ENCODE measurements around the gene MRPL24.
A peak's percentile ranks its signal among the peaks of the same experiment; 100 is the strongest.
"Not testable (repeated sequence)": the region's sequence is repeated elsewhere in the genome, so short reads cannot be mapped to it uniquely, and the experiment has no call there.

Gene MRPL24

DNA sequence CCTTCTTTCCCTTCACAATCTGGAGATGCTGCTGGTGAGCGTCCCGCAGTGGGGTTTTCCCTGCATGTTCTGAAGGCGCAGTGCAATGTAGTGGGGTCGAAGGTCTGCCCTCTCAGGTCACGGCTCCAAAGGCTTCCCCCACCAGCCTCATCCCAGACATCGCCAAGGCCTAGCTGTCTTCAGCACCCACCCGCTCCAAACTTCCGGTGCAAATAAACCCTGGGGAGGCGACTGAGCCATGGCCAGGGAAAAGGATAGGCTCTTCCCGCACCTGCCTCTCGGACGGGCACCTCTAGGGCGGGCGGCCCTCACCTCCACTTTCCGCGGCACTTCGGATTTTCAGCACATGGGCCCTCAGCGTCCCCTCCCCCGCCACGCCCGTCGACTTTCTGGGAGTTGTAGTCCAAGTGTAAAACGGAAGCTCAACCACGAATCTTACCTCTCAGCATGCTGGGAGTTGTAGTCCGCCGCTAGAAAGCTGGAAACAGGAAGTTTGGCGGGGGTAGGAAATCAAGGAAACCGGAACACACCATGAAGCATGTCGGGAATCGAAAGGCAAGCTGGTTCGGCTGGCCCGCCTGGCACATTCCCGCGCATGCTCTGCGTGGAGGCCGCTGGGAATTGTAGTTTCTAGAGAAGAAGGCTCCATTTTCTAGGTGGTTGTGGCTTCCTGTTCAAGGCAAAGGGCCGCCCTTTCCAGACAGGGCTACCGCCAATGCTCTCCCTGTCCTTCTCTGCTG lies at the start of gene MRPL24:
TSS of gene MRPL24 (minus strand) at position 348 of the 740 bp plus-strand sequence. CDS start 2,384 bp downstream, outside the sequence.
- peak; percentile 99 for DNase-seq

DNA sequence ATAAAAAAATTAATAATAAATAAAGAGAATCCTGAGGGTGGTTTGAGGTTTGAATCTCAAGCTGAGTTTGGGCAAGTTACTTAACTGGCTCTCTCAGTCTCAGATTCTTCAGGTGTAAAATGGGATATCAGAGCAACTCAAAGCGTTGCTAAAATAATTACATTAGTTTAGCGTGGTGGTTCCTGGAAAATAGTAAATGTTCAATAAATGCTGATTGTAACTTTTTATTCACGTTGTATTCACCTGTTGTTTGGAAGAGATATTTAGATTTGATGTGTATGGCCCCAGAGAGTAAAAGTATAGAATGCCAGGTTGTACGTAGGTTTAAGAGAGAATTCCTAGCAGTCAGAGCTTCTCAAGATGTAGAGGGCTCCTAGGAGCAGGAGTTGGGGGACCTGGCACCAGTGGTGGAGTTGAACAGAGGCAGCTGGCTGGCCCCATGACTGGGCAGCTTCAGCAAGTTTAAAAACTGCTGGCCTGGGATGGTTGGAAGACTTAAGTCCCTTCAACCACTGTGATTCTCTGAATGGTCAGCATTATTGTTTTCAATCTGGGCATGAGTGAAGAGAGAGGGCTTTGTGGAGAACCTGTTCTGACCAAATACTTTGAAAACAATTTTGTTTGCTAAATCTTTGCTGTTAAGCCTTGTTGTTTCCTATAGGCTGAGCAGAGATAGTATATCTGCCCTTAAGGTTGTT lies 48.9 kb upstream of the MRPL24 start:
- no peak for DNase-seq

DNA sequence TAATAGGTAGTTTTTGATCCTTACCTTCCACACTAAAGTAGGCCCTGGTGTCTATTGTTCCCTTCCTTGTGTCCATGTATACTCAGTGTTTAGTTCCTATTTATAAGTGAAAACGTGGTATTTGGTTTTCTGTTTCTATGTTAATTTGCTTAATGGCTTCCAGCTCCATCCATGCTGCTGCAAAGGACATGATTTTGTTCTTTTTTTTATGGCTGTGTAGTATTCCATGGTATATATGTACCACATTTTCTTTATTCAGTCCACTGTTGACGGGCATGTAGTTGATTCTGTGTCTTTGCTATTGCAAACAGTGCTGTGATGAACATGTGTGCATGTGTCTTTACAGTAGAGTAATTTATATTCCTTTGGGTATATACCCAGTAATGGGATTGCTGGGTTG lies 47.2 kb upstream of the MRPL24 start:
- no peak for DNase-seq

DNA sequence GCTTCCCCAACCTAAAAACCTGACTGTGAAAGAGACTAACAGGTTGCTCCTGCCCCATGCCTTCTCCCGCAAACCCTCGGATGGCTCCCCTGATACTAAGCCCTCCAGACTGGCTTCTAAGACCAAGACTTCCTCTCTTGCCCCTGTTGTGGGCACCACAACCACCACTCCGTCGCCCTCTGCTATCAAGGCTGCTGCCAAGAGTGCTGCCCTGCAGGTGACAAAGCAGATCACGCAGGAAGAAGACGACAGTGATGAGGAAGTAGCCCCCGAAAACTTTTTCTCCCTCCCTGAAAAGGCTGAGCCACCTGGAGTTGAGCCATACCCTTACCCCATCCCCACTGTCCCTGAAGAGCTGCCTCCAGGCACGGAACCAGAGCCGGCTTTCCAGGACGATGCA lies 45.8 kb upstream of the MRPL24 start:
- no peak for DNase-seq

DNA sequence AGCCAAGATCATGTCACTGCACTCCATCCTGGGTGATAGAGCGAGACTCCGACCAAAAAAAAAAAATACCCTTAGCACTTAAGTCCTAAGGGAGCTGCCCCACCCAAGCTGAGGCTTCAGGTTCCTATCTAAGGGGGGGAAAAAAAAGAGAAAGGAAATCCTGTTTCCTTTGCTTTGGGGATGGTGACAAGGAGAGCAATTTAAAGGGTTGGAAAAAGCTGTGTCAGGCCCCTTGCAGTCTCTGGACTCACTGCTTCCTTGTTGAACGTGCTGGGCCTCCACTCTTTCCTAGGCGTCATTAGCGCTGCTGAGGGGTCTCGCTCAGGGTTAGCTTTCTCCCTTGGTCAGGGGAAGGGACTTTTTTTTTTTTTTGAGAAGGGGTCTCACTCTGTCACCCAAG lies 44.6 kb upstream of the MRPL24 start:
- no peak for DNase-seq

DNA sequence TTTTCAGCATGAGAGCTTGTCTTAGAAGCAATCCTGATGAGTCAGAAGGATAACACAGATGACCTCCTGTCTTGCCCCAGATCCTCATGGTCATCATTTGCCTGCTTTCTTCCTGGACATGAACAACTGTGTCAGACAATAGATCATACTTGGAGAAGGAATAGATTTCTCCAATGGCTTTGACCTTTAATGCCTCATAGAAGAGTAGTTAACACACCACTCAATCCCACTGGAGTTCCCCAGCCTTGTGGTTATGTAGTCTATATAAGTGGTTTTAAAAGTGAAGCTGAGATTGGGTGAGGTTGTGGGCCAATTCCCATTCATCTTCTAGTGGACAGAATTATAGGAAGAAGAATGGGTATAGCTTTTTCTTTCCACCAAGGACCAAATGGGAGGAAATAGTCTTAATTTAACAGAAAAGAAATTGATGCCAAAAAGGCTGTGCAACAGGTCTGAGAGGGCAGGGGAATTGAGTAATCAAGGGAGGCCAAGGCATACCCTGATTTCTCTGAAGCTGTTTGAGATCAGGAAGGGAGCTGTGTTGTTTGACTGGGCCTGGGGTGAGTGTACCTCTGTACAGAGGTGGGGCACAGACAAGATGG lies 40.8 kb upstream of the MRPL24 start:
- DNase-seq = peak; percentile 69

DNA sequence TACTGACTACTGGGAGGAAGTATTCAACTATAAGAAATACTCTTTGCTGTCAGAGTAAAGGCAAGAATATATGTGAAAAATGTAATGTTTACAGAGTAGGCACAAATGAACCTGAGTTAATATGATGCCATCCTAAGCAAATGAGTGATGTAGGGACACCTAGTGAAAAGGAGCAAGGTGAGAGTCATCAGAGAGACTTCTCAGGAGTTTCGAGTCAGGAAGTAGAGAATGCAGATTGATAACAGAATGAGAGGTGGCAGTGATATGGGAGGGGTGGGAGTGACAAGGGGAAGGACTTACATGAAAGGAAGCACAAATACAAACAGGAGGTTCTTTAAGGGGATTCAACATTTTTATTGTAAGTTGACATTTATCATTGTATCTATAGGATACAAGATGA lies 36.7 kb upstream of the MRPL24 start:
- DNase-seq = no peak

DNA sequence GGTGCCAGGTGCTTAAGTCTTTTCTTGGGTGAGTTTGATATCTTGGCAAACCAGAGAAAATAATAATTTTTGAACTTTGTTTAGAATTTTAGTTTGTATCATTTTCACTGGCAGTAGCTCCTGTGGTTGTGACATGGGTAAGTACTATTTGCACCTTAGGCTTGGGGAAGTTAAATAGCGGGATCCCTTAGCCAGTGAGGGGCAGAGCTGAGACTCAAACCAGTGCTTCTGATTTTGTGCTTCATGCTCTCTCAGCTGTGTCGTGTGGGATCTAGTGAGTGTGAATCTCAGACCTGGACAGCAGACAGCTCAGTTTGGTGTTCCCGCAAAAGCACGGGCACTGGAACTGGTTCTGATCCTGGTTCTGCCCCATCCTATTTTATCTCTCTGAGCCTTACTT lies 36.1 kb upstream of the MRPL24 start:
- DNase-seq = no peak

DNA sequence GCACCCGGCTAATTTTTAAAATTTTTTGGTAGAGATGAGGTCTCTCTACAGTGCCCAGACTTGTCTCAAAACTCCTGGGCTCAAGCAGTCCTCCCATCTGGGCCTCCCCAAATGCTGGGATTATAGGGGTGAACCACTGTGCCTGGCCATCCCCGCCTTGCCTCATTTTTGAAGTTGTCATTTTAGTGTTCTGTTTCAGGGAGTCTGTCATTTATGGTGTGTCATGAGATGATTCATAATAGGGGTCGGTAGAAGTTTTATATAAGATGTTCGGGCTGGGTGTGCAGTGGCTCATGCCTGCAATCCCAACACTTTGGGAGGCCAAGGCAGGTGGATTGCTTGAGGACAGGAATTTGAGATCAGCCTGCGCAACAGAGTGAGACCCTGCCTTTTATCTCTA lies 34.9 kb upstream of the MRPL24 start:
- DNase-seq = no peak

DNA sequence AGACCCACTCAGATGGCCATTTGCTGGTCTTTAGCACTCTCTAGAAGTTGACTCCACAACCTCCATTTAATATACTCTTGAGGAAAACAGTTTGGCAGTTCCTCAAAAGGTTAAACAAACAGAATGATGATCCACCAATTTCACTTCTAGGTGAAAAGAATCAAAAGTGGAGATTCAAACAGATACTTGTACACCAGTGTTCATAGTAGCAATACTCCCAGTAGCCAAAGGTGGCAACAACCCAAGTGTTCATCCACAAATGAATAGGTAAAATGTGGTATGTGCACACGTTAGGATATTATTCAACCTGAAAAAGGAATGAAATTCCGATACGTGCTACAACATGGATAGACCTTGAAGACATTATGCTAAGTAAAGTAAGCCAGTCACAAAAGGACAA lies 32.7 kb upstream of the MRPL24 start:
- DNase-seq = no peak

DNA sequence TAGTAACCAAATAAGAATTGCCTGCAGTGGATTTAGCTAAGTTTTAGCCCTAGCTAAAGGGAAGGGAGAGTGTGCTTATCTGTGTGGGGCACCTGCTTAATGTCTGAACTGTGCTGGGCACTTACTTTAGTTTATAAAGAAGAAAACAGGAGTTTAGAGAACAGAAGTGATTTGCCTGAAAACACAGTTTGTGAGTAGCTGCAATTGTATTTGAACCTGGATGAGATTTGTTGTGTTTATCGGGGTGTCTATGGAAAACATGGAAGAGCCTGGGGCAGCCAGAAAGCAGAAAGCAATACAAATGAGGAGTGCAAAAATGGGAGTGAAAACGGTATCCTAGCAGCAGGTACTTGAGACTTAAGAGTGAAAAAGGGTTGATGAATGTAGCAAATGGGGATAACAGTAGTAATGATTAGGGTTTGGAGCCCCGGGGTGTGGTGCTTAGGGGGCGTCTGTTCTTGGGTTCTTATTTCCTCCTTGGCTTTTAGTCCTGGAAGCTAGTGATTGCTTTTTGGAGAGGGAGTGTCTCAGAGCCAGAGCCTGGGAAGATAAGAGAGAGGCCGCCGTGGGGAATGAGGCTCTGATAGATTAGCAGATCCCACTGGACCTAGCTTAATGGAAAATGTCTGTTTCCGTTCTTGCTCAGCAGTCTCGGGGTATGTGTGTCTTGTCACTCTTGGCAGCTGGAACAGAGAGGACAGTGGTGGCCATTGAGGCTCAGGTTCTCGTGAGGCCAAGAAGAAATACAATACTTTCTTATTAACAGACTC lies 32.0 kb upstream of the MRPL24 start:
- DNase-seq = no peak

DNA sequence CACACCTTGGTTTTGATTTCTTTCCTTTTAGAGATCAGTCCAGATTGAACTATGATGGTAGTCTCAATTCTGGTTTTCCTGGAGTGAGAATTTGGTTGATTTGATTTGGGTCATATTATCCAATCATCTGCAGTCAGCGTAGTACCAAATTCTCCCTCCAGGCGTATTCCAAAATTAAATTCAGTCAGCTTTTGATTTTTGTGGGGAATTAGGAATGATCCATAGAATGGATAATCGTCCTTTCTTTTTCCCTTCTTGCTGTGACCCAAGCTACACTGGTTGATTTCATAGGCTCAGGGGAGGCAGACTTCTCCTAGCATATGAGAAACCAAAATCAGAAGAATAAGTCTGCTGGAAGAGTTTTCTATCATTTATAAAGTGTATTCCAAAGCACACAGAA lies 31.3 kb upstream of the MRPL24 start:
- DNase-seq = no peak

DNA sequence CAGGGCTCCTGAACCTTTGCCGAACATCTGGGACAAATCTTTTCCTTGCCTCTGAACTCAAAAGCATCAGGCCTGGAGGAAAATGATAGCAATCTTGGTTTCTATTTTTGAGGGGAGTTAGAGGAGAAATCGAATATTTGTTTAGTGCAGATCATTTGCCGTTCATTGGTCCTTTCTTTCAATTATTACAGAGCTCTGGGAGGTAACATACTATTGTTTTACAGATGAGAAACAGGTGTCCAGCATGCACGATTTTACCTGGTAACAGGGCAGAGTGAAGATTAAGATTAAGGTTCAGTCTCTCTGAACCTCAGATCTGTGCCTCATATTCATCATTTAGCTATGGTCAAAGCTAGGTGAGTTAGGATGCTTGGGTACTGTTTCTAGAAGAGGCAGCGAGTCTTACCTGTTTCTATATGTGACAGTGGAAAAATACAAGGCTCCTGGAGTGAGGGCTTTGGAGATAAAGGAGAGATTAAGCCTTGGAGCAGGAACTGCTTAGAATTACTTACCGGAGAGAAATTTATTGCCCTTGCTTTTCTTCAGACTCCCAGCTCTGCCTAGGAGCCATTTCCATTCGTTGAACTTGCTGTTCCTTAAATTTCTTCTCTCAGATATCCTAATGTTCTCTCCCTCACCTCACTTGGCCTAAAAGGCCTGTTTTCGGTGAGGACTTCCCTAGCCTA lies 27.9 kb upstream of the MRPL24 start:
- DNase-seq = no peak

DNA sequence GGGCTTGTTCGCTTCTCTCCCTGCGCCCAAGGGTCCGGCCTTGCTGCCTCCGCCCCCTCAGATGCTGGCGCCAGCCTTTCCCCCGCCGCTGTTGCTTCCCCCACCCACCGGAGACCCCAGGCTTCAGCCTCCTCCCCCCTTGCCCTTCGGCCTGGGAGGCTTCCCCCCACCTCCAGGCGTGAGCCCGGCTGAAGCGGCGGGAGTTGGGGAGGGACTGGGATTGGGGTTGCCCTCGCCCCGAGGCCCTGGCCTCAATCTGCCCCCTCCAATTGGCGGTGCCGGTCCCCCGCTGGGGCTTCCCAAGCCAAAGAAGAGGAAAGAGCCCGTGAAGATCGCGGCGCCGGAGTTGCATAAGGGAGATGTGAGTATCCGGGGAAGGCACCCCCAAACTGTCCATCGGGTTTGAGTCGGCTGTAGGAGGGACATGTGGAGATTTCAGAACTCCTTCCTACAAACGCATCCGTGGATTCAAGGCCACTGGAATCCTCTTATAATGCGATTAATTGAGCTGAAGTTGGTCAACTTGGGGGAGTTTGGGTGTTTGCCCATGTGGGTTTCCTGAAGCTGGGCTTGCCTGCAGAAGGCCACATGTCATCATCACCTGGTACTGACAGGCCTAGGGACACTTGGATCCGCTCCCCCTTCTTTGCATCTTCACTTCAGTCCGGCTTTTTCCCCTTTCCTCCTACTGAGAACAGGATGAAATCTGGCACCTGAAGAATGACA lies 27.2 kb upstream of the MRPL24 start:
- DNase-seq = peak; percentile 50

DNA sequence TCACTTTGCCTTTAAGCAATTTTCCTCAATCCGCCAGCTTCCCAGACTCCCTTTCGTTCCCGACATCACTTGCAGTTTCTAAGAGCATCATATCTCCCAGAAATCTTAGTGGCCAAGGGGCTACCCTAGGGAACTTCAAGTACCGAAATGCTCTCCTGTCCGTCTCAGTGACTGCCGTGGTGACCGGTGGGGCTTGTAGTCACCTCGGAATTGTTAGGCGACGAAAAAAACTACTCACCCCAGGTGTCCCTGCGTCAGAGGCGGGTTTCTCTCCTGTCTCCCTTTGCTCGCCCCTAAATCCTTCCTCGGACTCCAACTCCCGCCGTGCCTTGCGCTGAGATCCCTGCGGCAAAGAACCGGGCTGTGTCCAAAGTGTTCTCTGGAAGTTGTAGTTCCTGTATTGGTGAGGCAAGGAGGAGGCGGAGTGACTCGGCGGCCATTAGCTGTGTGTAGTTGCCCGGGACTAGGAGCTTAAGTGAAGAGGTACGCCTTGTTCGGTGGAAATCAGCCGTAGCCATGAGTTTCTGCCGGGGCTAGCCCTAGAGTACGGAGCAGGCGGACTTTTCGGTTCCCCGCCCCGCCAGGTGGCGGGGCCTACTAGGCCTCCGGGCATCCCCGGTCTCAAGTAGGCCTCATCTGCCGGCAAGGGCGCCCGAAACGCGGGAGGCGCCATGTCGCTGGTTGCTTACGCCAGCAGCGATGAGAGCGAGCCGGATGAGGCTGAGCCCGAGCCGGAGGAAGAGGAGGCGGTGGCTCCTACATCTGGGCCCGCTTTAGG lies 26.4 kb upstream of the MRPL24 start, which contains the start of gene PRCC:
TSS of gene PRCC (plus strand) at position 435 of the 778 bp plus-strand sequence. CDS start at position 672, 237 bp downstream.
- peak; percentile 99 for DNase-seq

DNA sequence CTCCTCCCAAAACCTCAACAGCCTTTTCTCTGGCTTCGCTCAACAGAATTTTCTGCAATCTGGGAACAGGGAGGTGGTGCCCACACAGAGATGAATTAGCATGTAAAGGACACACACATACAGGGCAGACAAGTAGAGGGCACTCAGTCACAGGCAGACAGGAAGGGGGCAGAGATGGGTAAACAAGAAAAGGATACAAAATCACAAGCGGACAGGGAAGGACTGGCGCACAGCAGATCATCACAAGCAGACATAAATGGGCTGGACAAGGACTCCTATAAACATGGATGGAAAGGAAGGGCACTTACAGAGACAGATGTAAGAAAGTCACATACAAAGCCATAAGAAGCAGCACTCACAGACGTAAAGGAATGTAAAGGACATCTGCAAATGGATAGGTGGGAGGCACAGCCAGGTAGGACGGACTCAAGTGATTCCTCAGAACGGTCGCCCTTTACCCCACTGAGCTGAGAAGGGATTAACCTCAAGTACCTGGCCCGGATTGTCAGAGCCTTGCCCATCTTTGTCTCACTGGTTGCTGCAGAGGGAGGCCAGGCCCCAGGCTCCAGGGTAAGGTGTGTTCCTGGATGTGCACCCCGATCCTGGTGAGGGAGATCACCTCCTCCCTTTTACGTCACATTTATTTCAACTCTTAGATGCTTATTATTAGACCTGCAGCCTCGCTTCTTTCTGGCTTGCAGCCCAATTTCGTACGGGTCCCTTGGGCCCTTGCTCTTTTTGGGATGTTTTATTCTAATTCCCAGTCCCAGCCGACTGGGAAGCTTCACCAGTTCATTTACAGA lies 25.6 kb upstream of the MRPL24 start:
- DNase-seq = no peak

DNA sequence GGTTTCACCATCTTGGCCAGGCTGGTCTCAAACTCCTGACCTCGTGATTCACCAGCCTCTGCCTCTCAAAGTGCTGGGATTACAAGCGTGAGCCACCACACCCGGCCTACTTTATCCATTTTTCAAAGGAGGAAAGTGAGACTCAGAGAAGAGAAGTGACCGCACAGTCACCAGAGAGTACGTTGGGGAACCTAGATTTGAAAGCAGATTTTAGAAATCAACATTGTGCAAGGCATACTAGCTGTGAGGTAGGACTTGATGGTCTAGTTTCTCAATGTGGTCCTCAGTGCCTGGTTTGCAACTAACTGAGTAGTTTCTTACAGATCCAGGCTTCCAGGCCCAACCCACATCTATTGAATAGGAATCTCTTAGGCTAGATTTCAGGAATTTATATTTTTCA lies 24.8 kb upstream of the MRPL24 start:
- DNase-seq = peak; percentile 87

DNA sequence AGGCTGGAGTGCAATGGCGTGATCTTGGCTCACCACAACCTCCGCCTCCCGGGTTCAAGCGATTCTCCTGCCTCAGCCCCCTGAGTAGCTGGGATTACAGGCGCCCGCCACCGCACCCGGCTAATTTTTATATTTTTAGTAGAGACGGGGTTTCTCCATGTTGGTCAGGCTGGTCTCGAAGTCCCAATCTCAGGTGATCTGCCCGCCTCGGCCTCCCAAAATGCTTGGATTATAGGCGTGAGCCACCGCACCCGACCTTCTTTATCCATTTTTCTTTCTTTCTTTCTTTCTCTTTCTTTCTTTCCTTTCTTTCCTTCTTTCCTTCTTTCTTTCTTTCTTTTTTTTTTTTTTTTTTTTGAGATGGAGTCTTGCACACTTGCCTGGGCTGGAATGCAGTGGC lies 24.2 kb upstream of the MRPL24 start:
- not testable (repeated sequence) for DNase-seq

DNA sequence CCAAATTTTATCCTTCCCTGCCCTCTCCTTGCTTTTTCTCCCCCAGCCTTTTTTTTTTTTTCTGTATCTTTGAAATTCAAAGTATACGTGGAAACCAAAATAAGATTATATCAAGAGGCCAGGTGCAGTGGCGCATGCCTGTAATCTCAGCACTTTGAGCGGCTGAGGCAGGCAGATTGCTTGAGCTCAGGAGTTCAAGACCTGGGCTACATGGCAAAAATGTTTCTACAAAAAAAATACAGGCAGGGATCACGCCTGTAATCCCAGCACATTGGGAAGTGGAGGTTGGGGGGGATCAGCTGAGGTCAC lies 19.9 kb upstream of the MRPL24 start:
- no peak for DNase-seq

DNA sequence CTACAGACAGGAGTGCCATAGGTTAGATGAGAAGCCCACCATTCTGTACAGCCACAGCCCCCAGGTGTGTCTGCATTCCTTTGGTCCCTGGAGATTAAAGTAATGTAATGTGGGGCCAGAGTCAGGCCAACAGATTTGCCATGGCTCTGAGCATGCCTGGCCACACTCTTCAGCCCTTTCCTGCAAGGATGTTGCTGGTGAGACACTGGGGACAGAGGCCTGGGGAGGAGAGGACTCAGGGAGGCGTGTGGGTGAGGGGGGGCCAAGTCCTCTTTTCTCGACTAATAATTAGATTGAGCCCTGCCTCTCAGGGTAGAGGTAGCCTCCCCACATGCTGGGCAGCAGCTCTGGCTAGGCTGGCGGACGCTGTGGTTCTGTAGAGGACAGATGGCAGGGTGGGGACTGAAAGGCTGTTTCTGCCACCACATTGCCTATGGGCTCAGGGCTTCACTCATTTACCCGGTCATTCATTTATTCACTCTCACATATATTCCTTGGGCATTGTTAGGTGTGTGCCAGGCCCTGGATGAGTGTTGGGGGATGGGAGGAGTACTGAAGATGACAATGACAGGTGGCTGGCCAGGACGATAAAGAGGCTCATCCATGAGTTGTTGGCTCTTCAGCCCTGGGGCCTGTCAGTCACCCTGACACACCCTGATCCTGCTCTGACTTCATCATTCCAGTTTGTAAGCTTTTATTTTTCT lies 19.4 kb upstream of the MRPL24 start:
- no peak for DNase-seq

All from inflammatory macrophage treated with lipopolysaccharide for 4 hours (primary cell).